ENCODE data around the gene KIT.

KIT gene

DNA sequence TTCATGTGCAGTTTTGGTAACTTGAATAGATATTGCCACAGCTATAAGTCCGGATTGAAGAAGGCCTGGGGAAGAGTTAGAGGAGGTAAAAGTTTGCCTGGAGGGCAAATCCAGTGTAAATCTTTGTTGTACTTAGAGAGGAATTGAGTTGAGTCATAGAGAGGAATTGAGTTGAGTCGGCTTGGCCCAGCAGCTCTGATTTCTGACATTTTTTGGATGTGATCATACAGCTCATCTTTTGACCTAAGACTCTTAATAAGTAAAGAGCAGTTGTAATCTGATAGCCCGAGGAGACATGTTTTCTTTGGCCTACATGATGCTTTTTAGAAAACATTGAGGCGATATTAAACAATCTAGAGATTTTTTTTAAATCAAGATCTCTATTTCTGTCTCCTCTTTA lies 3.9 kb downstream of the KIT start:
- DNase-seq, result no peak

DNA sequence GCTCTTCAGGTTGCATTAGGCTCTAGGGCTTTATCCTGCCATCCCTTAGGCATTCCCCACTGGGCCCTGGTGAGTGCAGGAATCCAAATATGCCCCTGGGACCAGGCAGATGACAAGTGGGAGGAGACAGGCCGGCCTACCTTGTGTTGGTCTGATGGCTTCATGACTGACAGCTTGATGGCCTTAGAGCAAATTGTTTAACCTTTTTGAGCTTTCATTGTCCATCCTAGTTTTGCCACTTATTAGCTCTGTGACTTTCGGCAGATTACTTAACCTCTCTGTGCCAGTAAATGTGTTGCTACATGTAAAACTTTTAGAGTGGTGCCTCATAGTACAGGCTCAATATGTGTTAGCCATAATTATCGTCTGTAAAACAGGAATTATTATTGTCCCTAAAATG lies 4.4 kb downstream of the KIT start:
- DNase-seq, result no peak

DNA sequence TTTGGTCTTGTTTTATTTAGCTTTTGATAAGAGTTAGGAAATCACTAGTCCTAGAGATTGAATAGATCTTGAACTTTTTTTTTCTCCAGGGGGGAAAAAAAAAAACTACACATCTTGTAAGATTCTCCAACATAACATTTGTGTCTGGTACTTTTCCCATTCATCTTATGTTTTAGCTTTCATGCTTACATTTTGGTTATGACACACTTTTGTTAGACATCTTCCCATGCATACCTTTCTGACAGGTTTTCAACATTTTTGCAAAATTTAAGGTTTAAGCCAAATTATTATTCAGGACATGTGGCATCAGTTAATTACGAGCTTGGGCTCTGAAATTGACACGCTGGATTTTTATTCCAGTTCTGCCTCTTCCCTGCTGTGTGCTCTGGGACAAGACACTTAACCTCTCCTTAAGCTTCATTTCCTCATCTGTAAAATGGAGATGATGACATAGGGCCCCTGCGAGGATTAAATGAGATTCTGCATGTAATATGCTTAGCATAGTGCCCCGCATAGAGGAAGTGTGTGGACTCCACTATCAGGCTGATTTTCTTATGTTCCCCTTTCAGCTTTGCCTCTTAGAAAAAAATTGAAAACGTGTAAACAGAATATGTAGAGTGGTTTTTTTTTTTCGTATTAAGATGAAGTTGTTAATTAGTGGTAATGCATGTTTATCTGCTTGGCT lies 5.3 kb downstream of the KIT start:
- DNase-seq, result no peak

DNA sequence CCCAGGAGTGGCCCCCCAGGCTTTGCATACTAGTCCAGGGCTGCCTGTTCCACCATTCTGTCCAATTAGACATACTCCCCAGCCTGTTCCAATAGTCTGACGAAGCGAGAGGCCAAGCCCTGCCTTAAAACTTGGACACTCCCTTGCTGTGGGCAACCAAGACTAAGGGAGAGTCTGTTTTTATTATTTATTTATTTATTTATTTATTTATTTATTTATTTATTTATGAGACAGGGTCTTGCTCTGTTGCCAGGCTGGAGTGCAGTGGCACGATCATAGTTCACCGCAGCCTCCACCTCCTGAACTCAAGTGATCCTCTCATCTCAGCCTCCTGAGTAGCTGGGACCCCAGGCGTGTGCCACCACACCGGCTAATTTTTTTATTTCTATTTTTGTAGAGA lies 6.6 kb downstream of the KIT start:
- DNase-seq, result no peak

DNA sequence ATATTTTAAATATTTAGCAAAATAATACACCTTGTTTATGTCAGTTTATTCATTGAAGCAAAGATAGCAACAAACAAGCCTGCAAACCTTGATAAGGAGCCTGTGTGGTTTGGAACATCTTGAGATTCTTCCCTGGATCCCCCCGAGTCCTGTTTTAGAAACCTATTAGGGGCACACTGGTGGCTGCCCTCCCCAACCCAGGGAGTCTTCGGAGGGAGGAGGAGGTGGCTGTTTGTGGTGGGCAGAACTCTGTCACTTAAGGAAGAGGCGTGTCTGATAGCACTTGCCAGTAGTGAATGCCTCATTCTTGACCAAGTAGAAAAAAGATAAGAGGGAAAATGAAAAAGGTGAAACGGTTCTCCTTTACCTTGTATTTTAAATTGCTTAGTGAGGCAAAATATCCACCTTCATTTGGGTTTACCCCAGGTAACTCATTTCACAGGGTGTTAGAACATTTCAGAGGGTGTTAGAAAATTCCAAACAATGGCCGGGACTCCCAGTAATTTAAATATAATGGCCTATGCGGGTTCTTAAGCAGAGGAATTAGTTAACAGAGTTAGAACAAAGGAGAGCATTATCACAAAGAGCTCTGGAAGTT lies 10.4 kb downstream of the KIT start:
- no peak for DNase-seq

DNA sequence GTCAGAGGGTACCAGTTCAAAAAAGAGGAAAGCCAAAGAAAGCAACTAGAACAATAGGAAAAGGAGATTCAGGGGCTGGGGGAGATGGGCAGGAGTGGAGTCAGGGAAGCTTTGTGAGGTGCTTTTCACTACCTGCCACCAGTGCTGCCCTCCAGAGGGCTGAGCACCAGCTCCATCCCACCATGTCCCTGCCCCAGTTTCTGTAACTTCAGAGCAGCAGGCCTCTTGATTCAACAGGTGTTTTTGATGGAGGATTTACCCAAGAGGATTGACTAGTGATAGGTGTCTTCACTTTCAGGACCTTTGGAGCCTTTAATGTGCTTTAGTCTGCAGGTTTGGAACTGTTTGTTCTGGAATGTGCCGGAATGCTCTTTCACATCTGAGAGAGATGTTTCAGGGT lies 12.1 kb downstream of the KIT start:
- no peak for DNase-seq

DNA sequence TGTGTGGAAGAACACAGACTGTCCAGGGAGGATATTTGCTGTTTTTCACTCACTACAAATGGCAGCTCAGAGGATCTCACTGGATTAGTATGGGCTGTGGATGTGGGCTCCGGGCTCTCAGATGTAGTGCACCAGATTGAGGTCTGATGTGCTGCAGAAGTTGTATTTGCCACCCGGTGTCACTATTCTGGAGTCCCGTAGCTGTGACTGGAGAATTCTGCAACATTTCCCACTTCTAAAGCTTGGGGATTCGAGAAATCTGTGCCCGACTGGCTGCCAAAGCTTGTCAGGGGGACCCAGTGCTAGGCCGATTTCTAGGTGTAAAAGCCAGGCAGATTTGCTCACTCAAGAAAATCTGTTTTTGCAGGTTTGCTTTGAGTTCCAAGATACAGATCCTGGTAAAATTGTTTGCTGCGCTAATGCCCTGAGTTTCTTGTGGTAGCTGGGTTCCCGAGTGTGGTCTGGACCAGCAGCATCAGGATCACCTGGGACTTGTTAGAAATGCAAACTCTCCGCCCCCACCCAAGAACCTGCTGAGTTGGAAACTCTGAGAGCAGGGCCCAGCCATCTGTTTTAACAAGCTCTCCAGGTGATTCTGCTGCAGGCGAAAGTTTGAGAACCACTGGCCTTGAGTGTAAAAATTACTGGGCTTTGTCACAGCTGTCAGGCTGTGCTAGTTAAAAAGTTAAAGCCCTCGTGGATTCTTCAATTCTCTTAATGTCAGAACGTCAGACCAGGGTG lies 18.1 kb downstream of the KIT start:
- no peak for DNase-seq

DNA sequence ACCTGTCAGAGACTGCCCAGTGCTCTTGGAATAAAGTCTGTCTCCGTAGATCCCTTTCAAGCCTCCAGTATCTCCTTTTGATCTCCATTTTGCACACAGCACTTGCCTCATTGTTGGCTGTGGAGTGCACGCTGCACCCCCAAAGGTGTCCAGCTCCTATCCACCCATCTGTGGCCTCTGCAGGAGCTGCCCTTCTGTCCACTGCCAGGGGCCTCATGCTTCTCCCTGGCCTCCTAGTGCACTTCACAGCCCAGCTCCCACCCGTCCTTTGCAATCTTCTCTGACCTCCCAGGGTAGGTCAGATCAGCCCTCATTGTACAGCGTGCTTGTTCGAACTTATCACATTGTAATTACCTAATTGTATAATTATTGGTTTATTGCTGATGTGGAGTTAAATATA lies 18.9 kb downstream of the KIT start:
- no peak for DNase-seq

DNA sequence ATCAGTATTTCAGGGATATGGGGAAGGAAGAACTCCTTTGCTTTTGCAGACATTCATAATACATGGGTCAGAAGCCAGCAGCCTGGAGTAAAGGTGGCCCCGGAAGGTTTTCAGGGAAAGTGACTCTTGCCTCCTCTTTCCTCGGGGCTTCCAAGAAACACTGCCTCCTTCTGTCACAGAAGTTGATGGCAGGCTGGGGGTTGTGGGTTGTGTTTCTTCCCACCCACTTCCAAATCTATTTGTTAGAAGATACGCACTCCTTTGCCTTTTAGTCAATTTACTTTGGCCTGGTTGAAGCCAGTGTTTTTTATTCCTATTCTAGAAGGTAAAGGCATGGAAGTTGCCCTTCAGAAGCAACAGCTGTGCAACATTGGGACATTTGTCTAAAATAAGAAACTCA lies 19.7 kb downstream of the KIT start:
- DNase-seq, result no peak

DNA sequence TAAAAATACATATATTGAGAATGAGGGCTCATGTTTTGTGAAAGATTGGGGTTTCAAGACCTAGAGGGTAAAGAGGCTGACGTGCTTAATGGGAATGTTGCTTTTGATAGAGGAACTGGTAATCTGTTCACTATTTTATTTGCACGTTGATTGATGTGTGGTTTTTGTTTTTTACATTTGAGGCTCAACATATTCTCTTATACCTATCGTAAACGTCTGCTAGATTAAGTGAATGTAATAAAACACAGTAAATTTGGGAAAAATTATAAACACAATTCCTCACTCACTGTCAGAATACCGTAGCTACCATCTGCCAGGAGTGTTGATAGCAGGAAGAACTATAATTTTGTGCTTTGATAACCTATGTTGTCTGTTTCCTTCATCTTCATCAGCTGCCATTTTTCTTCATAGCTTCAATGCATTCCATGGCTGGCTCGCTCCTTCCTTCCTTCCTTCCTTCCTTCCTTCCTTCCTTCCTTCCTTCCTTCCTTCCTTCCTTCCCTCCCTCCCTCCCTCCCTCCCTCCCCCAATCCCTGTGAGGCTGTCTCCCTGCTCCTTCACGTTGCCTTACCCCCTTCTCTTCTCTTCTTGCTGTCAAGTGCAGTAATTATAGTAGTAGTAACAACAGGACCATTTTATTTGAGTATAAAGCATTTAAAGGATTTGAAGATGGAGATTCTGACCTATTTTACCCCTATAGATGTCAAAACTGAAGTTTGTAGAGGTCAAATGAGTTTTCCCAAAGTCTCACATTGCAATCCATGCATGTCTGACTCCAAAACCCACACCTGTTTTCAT lies 20.3 kb downstream of the KIT start:
- DNase-seq, result no peak

DNA sequence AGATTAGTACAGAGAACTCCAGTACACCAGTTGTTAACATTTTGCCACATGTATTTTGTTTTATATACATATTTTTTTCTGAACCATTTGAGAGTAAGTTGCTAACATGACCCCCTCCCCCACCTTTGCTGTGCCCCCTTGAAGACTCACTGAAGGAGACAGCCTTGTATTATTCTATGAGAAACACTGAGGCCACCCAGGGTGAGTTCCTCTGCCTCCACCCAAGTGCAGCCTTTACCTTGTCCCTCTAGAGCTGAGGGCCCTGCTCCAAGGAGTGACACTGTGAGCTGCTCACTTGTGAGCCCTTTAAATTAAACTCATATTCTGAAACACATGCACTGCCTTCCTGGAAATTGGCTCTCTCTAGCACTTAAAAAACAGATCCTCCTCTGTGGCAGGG lies 21.1 kb downstream of the KIT start:
- DNase-seq, result no peak

DNA sequence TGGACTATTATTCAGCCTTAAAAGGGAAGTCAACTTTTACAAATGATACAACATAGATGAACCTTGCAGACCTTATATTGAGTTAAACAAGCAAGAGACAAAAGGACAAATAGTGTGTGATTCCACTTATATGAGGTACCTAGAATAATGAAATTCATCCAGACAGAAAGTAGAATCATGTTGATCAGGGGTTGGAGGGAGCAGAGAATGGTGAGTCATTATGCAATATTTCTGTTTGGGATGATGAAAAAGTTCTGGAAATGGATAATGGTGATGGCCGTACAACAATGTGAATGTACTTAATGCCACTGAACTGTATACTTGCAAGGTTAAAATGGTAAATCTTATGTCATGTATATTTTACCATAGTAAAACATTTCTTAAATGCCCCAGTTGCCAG lies 22.1 kb downstream of the KIT start:
- no peak for DNase-seq

DNA sequence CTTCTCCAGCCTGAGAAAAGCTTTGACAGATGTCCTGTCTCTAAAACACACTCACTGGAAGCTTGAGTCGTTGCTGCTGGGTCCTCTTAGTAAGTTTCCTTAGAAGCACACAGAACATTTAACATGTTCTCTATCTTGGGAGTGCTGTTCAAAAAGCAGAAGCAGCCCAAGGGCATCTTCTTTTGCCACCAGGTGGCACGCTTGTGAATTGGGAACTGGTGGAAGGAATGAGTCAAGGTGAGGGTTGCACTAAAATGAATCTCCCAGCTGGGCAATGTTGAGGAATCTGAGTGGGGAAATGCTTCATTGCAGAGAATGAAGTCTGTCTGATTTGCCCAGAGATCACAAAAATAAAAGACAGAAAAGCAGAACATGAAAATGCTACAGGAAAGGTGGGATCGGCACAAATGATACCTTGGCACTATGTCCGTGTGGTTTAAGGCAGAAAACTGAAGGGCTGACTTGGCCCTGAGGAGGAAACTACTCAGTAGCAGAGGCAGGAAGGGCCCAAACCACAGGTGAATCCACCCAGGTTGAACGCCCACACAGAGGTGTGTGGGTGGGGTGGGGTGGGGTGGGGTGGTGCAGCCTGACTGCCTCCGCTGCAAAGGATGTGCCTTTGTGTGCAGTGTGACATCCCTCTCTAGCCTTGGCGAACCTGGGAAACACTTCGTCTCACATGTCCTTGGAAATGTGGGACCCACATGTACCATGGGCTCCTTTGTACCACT lies 26.0 kb downstream of the KIT start:
- DNase-seq, result no peak

DNA sequence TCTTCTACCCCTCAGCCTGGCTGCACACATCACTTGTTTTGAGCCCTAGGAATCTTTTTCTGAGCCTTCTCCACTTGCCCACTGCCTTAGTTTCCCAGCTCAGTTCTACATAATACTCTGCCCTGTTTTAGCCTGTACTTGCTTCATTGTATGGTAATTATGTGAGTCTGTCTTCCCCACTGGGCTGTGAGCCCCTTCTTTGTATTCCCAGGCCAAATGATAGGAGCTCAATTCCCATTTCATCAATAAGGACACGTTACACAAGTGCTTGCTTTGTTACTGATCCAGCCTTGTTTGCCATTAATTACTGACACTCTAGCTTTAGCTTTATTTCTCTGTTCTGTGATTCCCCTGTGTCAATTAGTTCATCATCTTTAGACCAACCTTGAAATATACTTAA lies 28.1 kb downstream of the KIT start:
- no peak for DNase-seq

DNA sequence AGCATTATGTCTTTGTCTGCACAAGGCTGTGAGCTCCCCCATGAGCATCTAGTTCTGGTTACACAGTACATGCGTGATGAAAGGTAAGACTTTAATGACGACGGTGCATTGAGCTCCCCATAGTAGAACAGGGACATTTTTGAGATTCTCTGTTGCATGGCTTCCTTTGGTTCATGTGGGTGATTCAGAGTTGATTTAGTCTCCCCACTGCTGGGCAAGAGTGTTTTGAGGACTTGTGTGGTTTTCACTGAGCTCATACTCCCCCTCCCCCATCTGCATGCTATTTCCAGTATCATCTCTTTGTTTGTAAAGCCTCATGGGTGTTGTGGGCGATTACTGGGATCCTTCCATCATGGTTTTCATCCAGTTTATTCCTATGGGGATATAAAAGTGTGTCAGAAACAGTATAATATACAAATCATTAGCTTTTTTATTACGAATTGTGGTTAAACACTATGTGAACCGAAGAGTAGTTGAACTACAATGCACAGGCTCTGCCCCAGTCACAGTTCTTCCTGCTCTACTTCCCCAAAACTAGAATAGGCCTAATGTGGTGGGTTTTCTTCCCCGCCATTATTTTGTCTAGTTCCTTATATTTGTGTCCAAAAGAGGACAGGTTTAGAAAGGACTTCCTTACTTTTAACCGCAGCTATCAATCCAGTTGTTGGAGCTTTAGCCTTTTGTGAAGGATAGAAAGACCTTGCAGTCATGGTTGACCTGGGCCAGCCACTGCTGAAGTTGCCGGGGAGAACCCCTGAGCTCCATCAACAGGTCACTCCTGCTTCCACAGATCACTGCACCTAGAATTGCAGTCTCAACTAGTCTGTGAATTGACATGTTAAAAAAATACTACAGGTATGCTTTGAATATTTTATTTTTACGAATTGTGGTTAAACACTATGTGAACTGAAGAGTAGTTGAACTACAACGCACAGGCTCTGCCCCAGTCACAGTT lies 30.4 kb downstream of the KIT start:
- no peak for DNase-seq

DNA sequence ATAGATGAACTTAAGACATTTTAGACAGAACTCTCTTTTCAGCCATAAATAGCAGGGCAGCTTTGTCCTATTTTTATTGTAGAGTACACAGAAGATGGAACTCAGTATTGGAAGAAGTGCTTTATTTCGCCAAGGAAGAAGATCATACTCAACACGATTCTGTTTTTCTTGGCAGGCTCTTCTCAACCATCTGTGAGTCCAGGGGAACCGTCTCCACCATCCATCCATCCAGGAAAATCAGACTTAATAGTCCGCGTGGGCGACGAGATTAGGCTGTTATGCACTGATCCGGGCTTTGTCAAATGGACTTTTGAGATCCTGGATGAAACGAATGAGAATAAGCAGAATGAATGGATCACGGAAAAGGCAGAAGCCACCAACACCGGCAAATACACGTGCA lies 37.6 kb downstream of the KIT start:
- no peak for DNase-seq

DNA sequence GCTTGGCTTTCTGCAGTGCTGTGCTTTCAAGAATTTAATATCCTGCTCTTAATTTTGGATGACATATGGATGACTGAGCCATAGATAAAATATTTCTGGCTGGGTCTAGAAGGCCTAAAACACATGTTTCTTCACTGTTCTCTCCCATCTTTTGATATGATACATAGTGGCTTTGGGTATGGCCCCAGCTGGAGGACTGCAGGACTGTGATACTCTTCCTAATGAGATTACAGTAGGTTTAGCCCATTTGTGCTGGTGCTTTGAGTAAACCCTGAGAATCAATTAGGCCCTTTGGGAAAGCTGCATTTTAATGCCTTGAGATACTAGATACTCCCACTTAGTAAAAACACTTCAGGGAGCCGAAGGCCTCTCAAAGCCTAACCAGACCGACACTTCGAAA lies 38.0 kb downstream of the KIT start:
- DNase-seq, result no peak

DNA sequence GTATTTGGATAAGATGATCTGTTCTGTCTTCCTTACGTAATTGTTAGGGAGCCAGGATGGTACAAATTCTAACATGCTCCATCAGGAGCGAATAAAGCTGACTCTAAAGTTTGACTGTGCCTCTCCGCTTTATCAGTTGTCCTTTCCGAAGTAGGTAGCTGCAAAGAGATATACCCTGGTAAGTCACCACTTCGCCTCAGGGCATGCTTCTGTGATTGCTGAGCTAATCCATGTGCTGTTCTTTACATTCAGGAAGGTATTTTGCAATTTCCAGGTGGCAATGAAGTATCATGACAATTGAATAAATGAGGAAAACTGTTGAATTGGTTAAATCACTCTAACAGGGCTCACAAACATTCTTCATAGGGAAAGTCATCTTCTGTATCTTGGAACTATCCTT lies 38.9 kb downstream of the KIT start:
- no peak for DNase-seq

DNA sequence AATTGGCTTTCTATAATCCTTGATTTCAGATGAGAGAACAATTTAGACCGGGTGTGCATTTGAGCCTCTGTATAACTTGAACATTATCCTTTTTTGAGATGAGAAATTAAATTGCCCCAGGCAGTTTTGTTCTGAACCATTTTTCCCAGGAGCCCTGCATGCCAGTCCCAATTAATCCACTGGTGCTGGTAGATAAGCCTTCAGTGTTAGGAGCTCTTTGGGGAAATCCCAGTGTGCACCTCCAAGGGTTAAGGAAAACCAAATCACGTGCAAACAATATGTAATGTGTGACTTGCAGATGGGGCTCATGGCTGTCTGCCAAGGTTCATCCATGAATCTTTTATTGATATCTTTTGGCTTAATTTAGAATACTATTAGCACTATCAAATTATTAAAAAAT lies 43.2 kb downstream of the KIT start:
- DNase-seq, result no peak

DNA sequence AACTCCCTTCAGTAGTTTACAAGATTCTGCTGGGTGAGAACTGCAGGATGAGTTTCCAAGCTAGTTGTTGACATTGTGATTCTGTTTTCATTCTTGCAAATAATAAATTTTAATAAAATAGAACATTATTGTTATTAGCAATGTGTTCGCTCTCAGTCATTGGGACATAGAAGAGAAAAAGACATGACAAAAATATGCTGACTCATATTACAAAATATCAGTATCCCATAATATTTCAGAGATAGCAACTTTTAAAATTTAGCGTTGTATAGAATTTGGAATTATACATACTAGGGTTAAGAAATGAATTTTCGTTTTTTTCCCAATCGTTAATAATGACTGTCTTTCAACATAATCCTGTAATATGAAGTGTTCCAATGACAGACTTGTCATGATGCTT lies 45.4 kb downstream of the KIT start:
- no peak for DNase-seq

DNA sequence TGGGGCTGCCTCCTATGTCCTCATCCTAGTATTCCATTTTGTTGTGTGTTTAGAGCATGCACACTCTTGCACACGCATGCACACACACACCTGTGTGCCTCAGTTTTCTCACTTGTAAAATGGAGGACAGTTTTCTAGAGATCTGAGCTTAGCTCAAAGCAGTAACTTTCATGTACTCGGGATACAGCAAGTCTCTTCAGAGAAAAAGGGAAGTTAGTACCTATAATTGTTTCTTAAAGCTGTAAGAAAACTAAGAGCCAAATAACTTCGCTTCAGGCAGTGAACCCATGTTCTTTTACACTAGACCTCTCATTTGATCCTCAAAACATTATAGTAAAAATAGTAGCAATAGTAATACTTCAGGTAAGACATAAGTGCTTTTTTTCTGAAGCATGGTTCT lies 49.6 kb downstream of the KIT start:
- DNase-seq, result no peak

Measured in left hindlimb (tissue), 1 donor.